ENCODE measurements around the gene UNCX.

UNCX gene

GRCh38 chr7:1233333-1234048 is 819 bp downstream of the UNCX start:
- DNase-seq: no peak

- DNase-seq: no peak
Observed at GRCh38 chr7:1234049-1234880, 1.6 kb downstream of the UNCX start.

GRCh38 chr7:1234881-1235500 is 2.3 kb downstream of the UNCX start:
- DNase-seq: no peak

GRCh38 chr7:1235501-1236131 is 2.9 kb downstream of the UNCX start:
- no peak for DNase-seq

GRCh38 chr7:1236132-1236661 is 3.5 kb downstream of the UNCX start:
- no peak for DNase-seq

- no peak for DNase-seq
Observed at GRCh38 chr7:1236831-1237701, 4.4 kb downstream of the UNCX start.

- no peak for DNase-seq
Observed at GRCh38 chr7:1237704-1238255, 5.1 kb downstream of the UNCX start.

- no peak for DNase-seq
Observed at GRCh38 chr7:1238450-1238882, 5.8 kb downstream of the UNCX start.

GRCh38 chr7:1238931-1239802 is 6.5 kb downstream of the UNCX start:
- no peak for DNase-seq

- DNase-seq: no peak
Observed at GRCh38 chr7:1239803-1240516, 7.3 kb downstream of the UNCX start.

GRCh38 chr7:1240517-1241257 is 8.0 kb downstream of the UNCX start:
- no peak for DNase-seq

GRCh38 chr7:1241258-1241602 is 8.6 kb downstream of the UNCX start:
- DNase-seq: no peak

- no peak for DNase-seq
Observed at GRCh38 chr7:1241603-1242255, 9.1 kb downstream of the UNCX start.

- no peak for DNase-seq
Observed at GRCh38 chr7:1242256-1242605, 9.6 kb downstream of the UNCX start.

- no peak for DNase-seq
Observed at GRCh38 chr7:1242606-1243289, 10.1 kb downstream of the UNCX start.

GRCh38 chr7:1243290-1243963 is 10.8 kb downstream of the UNCX start:
- DNase-seq: no peak

GRCh38 chr7:1243964-1244416 is 11.3 kb downstream of the UNCX start:
- no peak for DNase-seq
